Stimulated activated CD4-positive, alpha-beta T cell treated with anti-CD3 and anti-CD28 coated beads, Interleukin-15, amount 100 ng/mL, for 24 hours (primary cell): ENCODE results near the gene SGCD.

Experiments
- DNase-seq: peaks from one replicate; pipeline ENCODE4 v3.0.0-alpha.2; 2020

Gene SGCD

GRCh38 chr5:156405988-156406387, 79.0 kb downstream of the SGCD start:
- no peak for DNase-seq

GRCh38 chr5:156407251-156407650, 80.3 kb downstream of the SGCD start:
- DNase-seq = no peak

GRCh38 chr5:156409834-156410233, 82.9 kb downstream of the SGCD start:
- DNase-seq = no peak

- no peak for DNase-seq
These were observed 84.2 kb downstream of the SGCD start for GRCh38 chr5:156411185-156411613.

GRCh38 chr5:156411957-156412356, 85.0 kb downstream of the SGCD start:
- DNase-seq = no peak

- DNase-seq = no peak
These were observed 87.4 kb downstream of the SGCD start for GRCh38 chr5:156414391-156414790.

- no peak for DNase-seq
These were observed 92.7 kb downstream of the SGCD start for GRCh38 chr5:156419661-156420060.

GRCh38 chr5:156420665-156421064, 93.7 kb downstream of the SGCD start:
- DNase-seq = no peak

GRCh38 chr5:156421798-156422197, 94.8 kb downstream of the SGCD start:
- no peak for DNase-seq

- no peak for DNase-seq
These were observed 96.6 kb downstream of the SGCD start for GRCh38 chr5:156423597-156423996.

GRCh38 chr5:156427315-156427714, 100.4 kb downstream of the SGCD start:
- no peak for DNase-seq

GRCh38 chr5:156431956-156432829, 105.2 kb downstream of the SGCD start:
- DNase-seq = no peak

GRCh38 chr5:156432830-156433105, 105.8 kb downstream of the SGCD start:
- DNase-seq = no peak

- no peak for DNase-seq
These were observed 107.5 kb downstream of the SGCD start for GRCh38 chr5:156434471-156434870.

- no peak for DNase-seq
These were observed 108.1 kb downstream of the SGCD start for GRCh38 chr5:156435101-156435500.

GRCh38 chr5:156438076-156438475, 111.1 kb downstream of the SGCD start:
- DNase-seq = no peak

- DNase-seq = no peak
These were observed 117.9 kb downstream of the SGCD start for GRCh38 chr5:156444753-156445291.

- DNase-seq = no peak
These were observed 119.6 kb downstream of the SGCD start for GRCh38 chr5:156446526-156446925.

GRCh38 chr5:156450778-156451177, 123.8 kb downstream of the SGCD start:
- no peak for DNase-seq

- no peak for DNase-seq
These were observed 124.5 kb downstream of the SGCD start for GRCh38 chr5:156451505-156451904.

GRCh38 chr5:156456857-156457256, 129.9 kb downstream of the SGCD start:
- no peak for DNase-seq

- DNase-seq = no peak
These were observed 132.9 kb downstream of the SGCD start for GRCh38 chr5:156459812-156460385.

- DNase-seq = no peak
These were observed 133.5 kb downstream of the SGCD start for GRCh38 chr5:156460471-156460870.

- no peak for DNase-seq
These were observed 139.9 kb downstream of the SGCD start for GRCh38 chr5:156466871-156467270.

- DNase-seq = no peak
These were observed 142.7 kb downstream of the SGCD start for GRCh38 chr5:156469636-156470035.
